ENCODE data around the gene CSTF3. TPM values are rescaled to one million over a fixed set of nuclear protein-coding genes. Genes with fewer than 3 reads are reported as not detected.

The CSTF3 gene
- total and polyA plus RNA-seq, 9 of the 15 experiments (the other 6 are each of a cell fraction or from before 2014, with no cell fraction given) = 37.0 to 111 (median 61.0) TPM

DNA sequence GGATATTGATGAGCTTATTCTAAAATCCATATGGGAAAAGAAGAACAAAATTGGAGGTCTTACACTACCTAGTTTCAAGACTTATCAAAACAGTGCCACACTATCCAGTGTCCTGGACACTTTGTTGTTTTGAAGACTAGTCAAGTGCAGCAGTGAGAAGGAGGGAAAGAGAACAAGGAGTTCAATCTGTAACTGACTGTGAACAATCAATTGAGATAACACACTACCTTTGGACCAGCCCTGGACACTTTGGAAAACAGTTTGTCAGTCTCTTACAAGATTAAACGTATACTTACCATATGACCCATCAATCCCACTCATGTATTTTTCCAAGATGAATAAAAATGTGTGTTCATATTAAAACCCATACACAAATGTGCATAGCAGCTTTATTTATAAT, 10.0 kb upstream of the CSTF3 start:
- in situ Hi-C loops (cut with MboI) (no loop called here), intact Hi-C loops (cut with micrococcal nuclease) (no loop called here)
- H4K20me1 ChIP-seq (replicated peaks; ENCODE audit: control insufficient read depth, insufficient read depth, low read length) = no peaks in the 10 kb centered on the region
- no peaks in the 10 kb centered on the region for H3K79me2 ChIP-seq (ENCODE audit: control insufficient read depth, insufficient read depth, low read length)
- BruUV-seq (replicated peaks) = no TSS peak
- no peaks in the 10 kb centered on the region for H3K36me3 ChIP-seq (ENCODE audit: control insufficient read depth, insufficient read depth, low read length)
- no peak overlapping the region for H3K9ac ChIP-seq (ENCODE audit: insufficient read depth in 1 of 2, low read depth in 2 of 2, low read length in 2 of 2)
- no peaks in the 10 kb centered on the region; a peak in 1 of 5 replicates for H3K4me1 ChIP-seq (replicated peaks in 1 of 2; ENCODE audit: control insufficient read depth in 2 of 2, insufficient read depth in 2 of 2, low read length in 2 of 2)
- no peak overlapping the region for H3K4me2 ChIP-seq (ENCODE audit: insufficient read depth, low read length)
- H3K4me3 ChIP-seq = no peak overlapping the region
- ChIA-PET POLR2A (interaction anchor here (1.3 kb wide), 1 partner anchor 10 kb away, joined by 10 read pairs; the partner anchor contains the start of gene CSTF3), CTCF (ENCODE audit: low intra/inter-chr PET ratio) (no interaction called here)
- no peak for ATAC-seq
- no peaks in the 10 kb centered on the region for H3K9me1 ChIP-seq (ENCODE audit: control insufficient read depth, insufficient read depth, low read length)
- no peak overlapping the region for H3K27ac ChIP-seq (ENCODE audit: extremely low read depth, low read depth, low read length)
- H3K9me3 ChIP-seq (replicated peaks; ENCODE audit: control insufficient read depth, insufficient read depth, low read depth, low read length) = no peaks in the 10 kb centered on the region
- H2AFZ ChIP-seq (ENCODE audit: low read depth, low read length) = no peak overlapping the region
- DNase-seq (ENCODE audit: extremely low read depth in 1 of 4, low spot score in 3 of 4) = no peak
- TF ChIP-seq PHF20 (IDR thresholded peaks at IDR 0.05; ENCODE audit: partially characterized antibody) (no peak), ZNF668 (CRISPR knock-in tag; IDR thresholded peaks at IDR 0.05) (no peak), EZH2 (IDR thresholded peaks at IDR 0.05; ENCODE audit: borderline replicate concordance, low read depth, low read length) (no peak), NKRF (IDR thresholded peaks at IDR 0.05; ENCODE audit: borderline replicate concordance) (no peak), HEY1 (CRISPR knock-in tag; IDR thresholded peaks at IDR 0.05; ENCODE audit: borderline replicate concordance) (no peak), DPF2 (IDR thresholded peaks at IDR 0.05) (no peak), SIN3B (IDR thresholded peaks at IDR 0.05; ENCODE audit: low read depth) (no peak), BRF1 (IDR thresholded peaks at IDR 0.05; ENCODE audit: borderline replicate concordance, extremely low read depth, insufficient read length) (no peak), NCOR1 (IDR thresholded peaks at IDR 0.05) (no peak)
- TF ChIP-seq, protein P1, sequence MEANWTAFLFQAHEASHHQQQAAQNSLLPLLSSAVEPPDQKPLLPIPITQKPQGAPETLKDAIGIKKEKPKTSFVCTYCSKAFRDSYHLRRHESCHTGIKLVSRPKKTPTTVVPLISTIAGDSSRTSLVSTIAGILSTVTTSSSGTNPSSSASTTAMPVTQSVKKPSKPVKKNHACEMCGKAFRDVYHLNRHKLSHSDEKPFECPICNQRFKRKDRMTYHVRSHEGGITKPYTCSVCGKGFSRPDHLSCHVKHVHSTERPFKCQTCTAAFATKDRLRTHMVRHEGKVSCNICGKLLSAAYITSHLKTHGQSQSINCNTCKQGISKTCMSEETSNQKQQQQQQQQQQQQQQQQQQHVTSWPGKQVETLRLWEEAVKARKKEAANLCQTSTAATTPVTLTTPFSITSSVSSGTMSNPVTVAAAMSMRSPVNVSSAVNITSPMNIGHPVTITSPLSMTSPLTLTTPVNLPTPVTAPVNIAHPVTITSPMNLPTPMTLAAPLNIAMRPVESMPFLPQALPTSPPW (CRISPR knock-in tag; IDR thresholded peaks at IDR 0.05) = no peak
- TF ChIP-seq, protein P2, sequence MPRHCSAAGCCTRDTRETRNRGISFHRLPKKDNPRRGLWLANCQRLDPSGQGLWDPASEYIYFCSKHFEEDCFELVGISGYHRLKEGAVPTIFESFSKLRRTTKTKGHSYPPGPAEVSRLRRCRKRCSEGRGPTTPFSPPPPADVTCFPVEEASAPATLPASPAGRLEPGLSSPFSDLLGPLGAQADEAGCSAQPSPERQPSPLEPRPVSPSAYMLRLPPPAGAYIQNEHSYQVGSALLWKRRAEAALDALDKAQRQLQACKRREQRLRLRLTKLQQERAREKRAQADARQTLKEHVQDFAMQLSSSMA (CRISPR knock-in tag; IDR thresholded peaks at IDR 0.05) = no peak
- 32% methylated on average over 1 of the region's 1 CpG for WGBS (ENCODE audit: insufficient coverage, low coverage, missing lambda C conversion rate)
- no peaks in the 10 kb centered on the region for H3K27me3 ChIP-seq (ENCODE audit: control insufficient read depth in 2 of 2, insufficient read depth in 2 of 2, low read length in 2 of 2)
- no peak for FAIRE-seq
